ENCODE results near the gene USH1G. TPM values are rescaled to one million over a fixed set of nuclear protein-coding genes. Genes with fewer than 3 reads are reported as not detected.

Gene USH1G
- polyA plus RNA-seq, 3 donors, result not detected

GRCh38 chr17:74888469-74888868, 34.6 kb downstream of the USH1G start:
- Mint-ChIP-seq H3K27ac (no peak overlapping the region), H3K36me3 (peaks cover 0 to 2% of the 10 kb centered on the region in 2 donors), H3K9me3 (peaks cover 0 to 6% (median 1%) of the 10 kb centered on the region in 7 donors), H3K4me1 (peaks cover 13% of the 10 kb centered on the region), H3K27me3 (ENCODE audit: low read depth in 3 of 3) (peaks cover 32 to 45% (median 39%) of the 10 kb centered on the region in 3 donors), H3K4me3 (no peak overlapping the region)
- Histone ChIP-seq H3K9ac (ENCODE audit: insufficient read depth, low read length, poor library complexity, severe bottlenecking) (no peak overlapping the region), H3K27me3 (ENCODE audit: control insufficient read depth in 2 of 2, insufficient read depth in 2 of 2, low read length in 2 of 2) (peaks cover 13 to 21% of the 10 kb centered on the region in 2 donors), H3K4me1 (ENCODE audit: control insufficient read depth in 1 of 2, insufficient read depth in 2 of 2, low read length in 2 of 2) (peaks cover 7 to 17% of the 10 kb centered on the region in 2 donors), H3K9me3 (replicated peaks in 1 of 2; ENCODE audit: control insufficient read depth in 1 of 2, insufficient read depth in 1 of 2, low read length in 2 of 2) (peaks cover 0 to 11% of the 10 kb centered on the region in 2 donors), H4K20me1 (ENCODE audit: insufficient read depth, low read length) (no peaks in the 10 kb centered on the region), H3K4me2 (replicated peaks; ENCODE audit: extremely low read depth, low read length, poor library complexity, severe bottlenecking) (no peak overlapping the region), H3K79me2 (ENCODE audit: insufficient read depth, low read length) (no peaks in the 10 kb centered on the region), H3K36me3 (replicated peaks in 1 of 2; ENCODE audit: control insufficient read depth in 1 of 2, insufficient read depth in 2 of 2, low read length in 2 of 2) (no peaks in the 10 kb centered on the region), H3K27ac (ENCODE audit: low read depth in 1 of 2, low read length in 2 of 2) (no peak overlapping the region), H3K4me3 (replicated peaks in 1 of 3; ENCODE audit: low read depth in 2 of 3, low read length in 3 of 3) (no peak overlapping the region), H2AFZ (ENCODE audit: insufficient read depth, low read depth, low read length, poor library complexity, severe bottlenecking) (no peak overlapping the region)
- intact Hi-C loops (cut with micrococcal nuclease), result no loop called here
- no peak for TF ChIP-seq CTCF (IDR thresholded peaks at IDR 0.05)
- WGBS (ENCODE audit: insufficient coverage), result 81% methylated on average over 10 of the region's 13 CpGs
- no peak for DNase-seq

- Histone ChIP-seq H2AFZ (ENCODE audit: insufficient read depth, low read depth, low read length, poor library complexity, severe bottlenecking) (peak overlapping the region; percentile 4), H3K27me3 (ENCODE audit: control insufficient read depth in 2 of 2, insufficient read depth in 2 of 2, low read length in 2 of 2) (no peaks in the 10 kb centered on the region), H3K4me1 (ENCODE audit: control insufficient read depth in 1 of 2, insufficient read depth in 2 of 2, low read length in 2 of 2) (peaks cover 27 to 28% of the 10 kb centered on the region in 2 donors), H4K20me1 (ENCODE audit: insufficient read depth, low read length) (no peaks in the 10 kb centered on the region), H3K4me2 (replicated peaks; ENCODE audit: extremely low read depth, low read length, poor library complexity, severe bottlenecking) (peak overlapping the region; percentile 10), H3K9ac (ENCODE audit: insufficient read depth, low read length, poor library complexity, severe bottlenecking) (no peak overlapping the region), H3K4me3 (replicated peaks in 1 of 3; ENCODE audit: low read depth in 2 of 3, low read length in 3 of 3) (no peak overlapping the region), H3K27ac (ENCODE audit: low read depth in 1 of 2, low read length in 2 of 2) (no peak overlapping the region), H3K79me2 (ENCODE audit: insufficient read depth, low read length) (no peaks in the 10 kb centered on the region), H3K36me3 (replicated peaks in 1 of 2; ENCODE audit: control insufficient read depth in 1 of 2, insufficient read depth in 2 of 2, low read length in 2 of 2) (no peaks in the 10 kb centered on the region), H3K9me3 (replicated peaks in 1 of 2; ENCODE audit: control insufficient read depth in 1 of 2, insufficient read depth in 1 of 2, low read length in 2 of 2) (no peaks in the 10 kb centered on the region)
- H3K36me3 Mint-ChIP-seq, result no peaks in the 10 kb centered on the region
- H3K27me3 Mint-ChIP-seq (ENCODE audit: low read depth in 3 of 3), result peaks cover 3 to 15% (median 14%) of the 10 kb centered on the region in 3 donors
- H3K4me1 Mint-ChIP-seq, result peaks cover 32% of the 10 kb centered on the region
- TF ChIP-seq CTCF (IDR thresholded peaks at IDR 0.05), result no peak
- peak overlapping the region; percentile 43 to 80 for H3K4me3 Mint-ChIP-seq
- WGBS (ENCODE audit: insufficient coverage), result 36% methylated on average over 11 of the region's 15 CpGs
- peaks cover 0 to 5% (median 0%) of the 10 kb centered on the region in 7 donors for H3K9me3 Mint-ChIP-seq
- intact Hi-C loops (cut with micrococcal nuclease), result no loop called here
- H3K27ac Mint-ChIP-seq, result peak overlapping the region in 3 of 7 donors; percentile 23 to 60 (median 49)
- DNase-seq, result peak; percentile 39 to 60 (median 50)
These were observed 39.8 kb downstream of the USH1G start for GRCh38 chr17:74883241-74883745.
